IPS DF 4.7 (cell line): ENCODE results near the gene IRAK1.
"Not testable (repeated sequence)": the region's sequence is repeated elsewhere in the genome, so short reads cannot be mapped to it uniquely, and the experiment has no call there.

Source experiments
- DNase-seq: peaks from one replicate; pipeline ENCODE4 v3.0.0-alpha.2; 2013; ENCODE audit warnings: low spot score; ENCODE audit errors: extremely low read depth

The IRAK1 gene

GRCh38 chrX:153999359-154000037 lies 20.2 kb downstream of the IRAK1 start:
- DNase-seq: no peak

- DNase-seq: no peak
These were observed 24.2 kb downstream of the IRAK1 start for GRCh38 chrX:153995504-153995903.

GRCh38 chrX:153994398-153994797 lies 25.3 kb downstream of the IRAK1 start:
- DNase-seq: not testable (repeated sequence)

GRCh38 chrX:153993978-153994377 lies 25.7 kb downstream of the IRAK1 start:
- DNase-seq: no peak

DNA sequence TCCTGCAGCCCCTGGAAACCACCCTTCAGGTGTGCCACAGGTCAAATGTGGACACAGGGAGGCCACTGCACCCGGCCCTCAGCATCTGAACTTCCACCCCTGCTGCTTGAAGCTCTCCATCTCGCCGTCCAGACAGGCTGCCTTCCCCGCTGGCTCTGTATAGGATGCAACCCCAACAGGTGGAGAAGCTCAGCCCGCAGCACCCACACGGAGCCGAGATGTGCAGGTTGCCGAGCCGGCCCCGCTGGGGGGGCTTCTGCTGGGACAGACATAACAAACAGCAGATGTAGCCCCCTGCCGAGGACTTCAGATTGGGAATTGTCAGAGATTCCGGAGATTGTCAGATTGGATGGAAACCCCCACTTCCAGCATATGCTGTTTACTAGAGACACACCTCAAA lies 26.6 kb downstream of the IRAK1 start:
- DNase-seq: no peak

DNA sequence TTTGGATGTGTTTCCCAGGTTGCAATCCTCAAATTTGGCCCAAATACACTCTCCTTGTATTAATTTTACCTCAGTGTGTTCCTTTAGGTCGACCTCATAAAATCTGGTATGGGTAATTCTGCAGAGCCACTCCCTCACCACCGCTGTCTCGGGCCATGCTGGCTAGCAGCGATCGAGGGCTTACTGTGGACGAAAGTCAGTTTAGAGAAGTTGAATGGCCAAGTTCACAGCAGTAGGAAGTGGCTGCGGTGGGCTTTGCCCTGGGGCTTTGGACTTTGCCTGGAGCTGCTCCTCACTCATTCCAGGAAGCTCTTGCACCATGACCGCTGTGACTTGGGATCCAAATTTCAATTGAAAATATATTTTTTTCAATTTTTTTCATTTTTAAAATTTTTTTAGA lies 27.5 kb downstream of the IRAK1 start:
- no peak for DNase-seq

DNA sequence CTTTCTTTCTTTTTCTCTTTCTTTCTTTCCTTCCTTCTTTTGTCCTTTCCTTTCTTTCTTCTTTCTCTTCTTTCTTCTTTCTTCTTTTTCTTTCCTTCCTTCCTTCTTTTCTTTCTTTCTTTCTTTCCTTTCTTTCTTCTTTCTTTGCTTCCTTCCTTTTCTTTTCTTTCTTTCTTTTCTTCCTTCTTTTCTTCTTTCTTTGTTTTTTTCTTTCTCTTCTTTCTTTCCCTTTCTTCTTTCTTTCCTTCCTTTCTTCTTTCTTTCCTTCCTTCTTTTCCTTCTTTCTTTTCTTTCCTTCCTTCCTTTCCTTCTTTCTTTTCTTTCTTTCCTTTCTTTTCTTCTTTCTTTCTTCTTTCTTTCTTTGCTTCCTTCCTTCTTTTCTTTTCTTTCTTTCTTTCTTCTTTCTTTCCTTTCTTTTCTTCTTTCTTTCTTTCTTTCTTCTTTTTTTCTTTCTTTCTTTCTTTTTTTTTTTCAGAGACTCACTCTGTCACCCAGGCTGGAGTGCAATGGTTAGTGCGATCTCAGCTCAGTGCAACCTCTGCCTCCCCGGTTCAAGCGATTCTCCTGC lies 28.6 kb downstream of the IRAK1 start:
- no peak for DNase-seq

DNA sequence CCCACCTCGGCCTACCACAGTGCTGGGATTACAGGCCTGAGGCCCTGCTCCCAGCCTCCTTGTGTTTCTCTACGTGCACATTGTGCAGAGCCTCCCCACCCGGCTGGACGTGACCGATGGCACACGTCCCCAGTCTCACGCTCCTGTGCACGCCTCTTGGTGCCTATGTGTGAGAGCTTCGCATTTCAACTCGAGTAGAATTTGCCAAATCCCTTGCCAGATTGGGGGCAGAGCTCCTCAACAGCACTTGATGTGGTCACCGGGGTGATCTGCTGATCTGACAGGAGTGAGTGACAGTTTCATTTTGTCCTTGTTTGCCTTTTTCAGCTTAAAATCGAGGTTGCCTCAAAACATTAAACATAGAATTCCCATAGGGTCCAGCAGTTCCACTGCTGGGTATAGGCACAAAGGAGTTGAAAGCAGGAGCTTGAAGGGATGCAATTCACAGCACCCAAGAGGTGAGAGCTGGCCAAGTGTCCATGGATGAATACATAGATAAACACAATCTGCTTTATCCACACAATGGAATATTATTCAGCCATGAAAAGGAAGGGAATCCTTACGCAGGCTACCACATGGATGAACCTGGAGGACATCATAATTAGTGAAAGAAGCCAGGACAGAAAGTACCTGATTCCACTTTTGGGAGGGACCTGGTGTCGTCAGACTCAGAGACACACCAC lies 29.6 kb downstream of the IRAK1 start:
- no peak for DNase-seq

DNA sequence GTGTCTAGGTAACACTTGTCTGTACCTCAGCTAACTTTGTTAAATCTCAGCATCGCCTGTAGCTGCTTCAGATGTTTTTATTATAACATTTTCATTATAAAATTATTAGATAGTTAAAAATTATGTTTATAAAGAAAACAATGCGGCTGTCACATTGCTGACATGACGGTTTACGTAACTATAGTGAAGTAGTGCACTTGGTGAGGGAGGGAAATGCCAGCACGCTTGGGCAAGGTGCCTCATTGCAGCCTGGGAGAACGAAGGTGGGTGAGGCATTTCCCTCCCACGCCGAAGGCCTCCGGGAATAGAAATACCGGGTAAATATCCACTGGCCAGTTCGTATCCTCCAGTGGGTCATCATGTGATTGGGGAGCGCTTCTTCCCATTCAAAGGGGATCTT lies 31.2 kb downstream of the IRAK1 start:
- no peak for DNase-seq

- no peak for DNase-seq
These were observed 35.1 kb downstream of the IRAK1 start for GRCh38 chrX:153984351-153985178.

- no peak for DNase-seq
These were observed 36.3 kb downstream of the IRAK1 start for GRCh38 chrX:153983321-153983801.

DNA sequence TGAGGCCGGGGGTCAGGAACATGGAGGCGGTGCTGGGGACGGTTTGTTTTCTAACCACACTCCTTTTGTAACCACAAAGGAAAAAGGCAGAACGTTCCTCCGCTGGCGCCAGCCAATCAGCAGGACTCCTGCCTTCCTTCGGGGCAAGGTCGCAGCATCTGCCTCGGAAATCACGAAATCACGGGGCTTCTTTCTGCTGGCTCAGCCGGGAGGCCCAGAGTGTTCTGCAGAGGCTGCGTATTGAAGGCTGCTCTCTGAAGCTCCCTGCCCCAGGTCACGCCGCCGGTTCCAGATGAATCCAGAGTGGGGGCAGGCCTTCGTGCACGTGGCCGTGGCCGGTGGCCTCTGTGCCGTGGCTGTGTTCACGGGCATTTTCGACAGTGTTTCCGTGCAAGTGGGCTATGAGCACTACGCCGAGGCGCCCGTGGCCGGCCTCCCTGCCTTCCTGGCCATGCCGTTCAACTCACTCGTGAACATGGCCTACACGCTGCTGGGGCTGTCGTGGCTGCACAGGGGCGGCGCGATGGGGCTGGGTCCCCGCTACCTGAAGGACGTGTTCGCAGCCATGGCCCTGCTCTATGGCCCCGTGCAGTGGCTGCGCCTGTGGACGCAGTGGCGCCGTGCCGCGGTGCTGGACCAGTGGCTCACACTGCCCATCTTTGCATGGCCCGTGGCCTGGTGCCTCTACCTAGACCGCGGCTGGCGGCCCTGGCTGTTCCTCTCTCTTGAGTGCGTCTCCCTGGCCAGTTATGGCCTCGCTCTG lies 37.8 kb downstream of the IRAK1 start:
- DNase-seq: no peak

DNA sequence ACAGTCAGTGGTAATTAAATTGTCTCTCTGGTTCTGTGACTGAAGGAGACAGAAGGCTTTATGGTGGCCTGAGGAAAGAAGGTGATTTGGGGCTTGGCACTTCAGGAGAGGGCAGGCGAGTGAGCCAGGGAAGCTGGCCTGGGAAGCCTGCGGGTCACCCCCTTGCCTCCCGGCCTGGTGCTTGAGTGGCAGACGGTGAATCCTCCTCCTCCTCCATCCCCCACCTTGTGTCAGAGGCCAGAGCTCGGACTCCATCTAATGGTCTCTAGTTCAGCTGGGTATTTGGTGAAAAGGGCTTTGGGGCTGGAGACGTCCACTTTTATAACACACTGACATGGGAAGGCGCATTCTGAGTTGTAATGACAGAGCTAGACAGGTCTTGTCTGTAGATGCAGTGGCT lies 38.5 kb downstream of the IRAK1 start:
- no peak for DNase-seq

GRCh38 chrX:153980394-153980793 lies 39.3 kb downstream of the IRAK1 start:
- not testable (repeated sequence) for DNase-seq

- DNase-seq: no peak
These were observed 44.9 kb downstream of the IRAK1 start for GRCh38 chrX:153974726-153975286.

- no peak for DNase-seq
These were observed 45.5 kb downstream of the IRAK1 start for GRCh38 chrX:153974003-153974725.

- no peak for DNase-seq
These were observed 46.3 kb downstream of the IRAK1 start for GRCh38 chrX:153973127-153974002.

GRCh38 chrX:153972368-153973126 lies 47.2 kb downstream of the IRAK1 start, which contains the start of gene TMEM187:
Gene TMEM187, plus strand, starts transcription at chrX:153972754. Its CDS starts 9,309 bp downstream, at chrX:153982063.
- DNase-seq: no peak
